ENCODE measurements around the gene DGKI. TPM values are rescaled to one million over a fixed set of nuclear protein-coding genes. Genes with fewer than 3 reads are reported as not detected.

The DGKI gene
- total and polyA plus RNA-seq, 4 donors, result 0.01 to 0.37 (median 0.31) TPM

GRCh38 chr7:137717045-137717444 lies 129.7 kb downstream of the DGKI start:
- Histone ChIP-seq H3K4me3 (ENCODE audit: low read depth in 1 of 3, low read length in 3 of 3) (no peak overlapping the region), H3K36me3 (ENCODE audit: control insufficient read depth in 4 of 4, insufficient read depth in 3 of 4, low read depth in 1 of 4, low read length in 3 of 4) (no peaks in the 10 kb centered on the region), H3K9ac (ENCODE audit: low read depth in 1 of 2, low read length in 2 of 2) (no peak overlapping the region), H3K9me3 (ENCODE audit: control insufficient read depth in 4 of 4, low read length in 3 of 4) (no peaks in the 10 kb centered on the region), H3K27ac (ENCODE audit: low read depth in 1 of 2, low read length in 2 of 2) (no peak overlapping the region), H3K4me1 (ENCODE audit: control insufficient read depth in 4 of 4, insufficient read depth in 4 of 4, low read length in 3 of 4) (no peaks in the 10 kb centered on the region), H3K27me3 (ENCODE audit: control insufficient read depth in 4 of 4, insufficient read depth in 4 of 4, low read length in 3 of 4) (peaks cover 0 to 8% (median 0%) of the 10 kb centered on the region in 4 donors)
- no peak for DNase-seq (ENCODE audit: low spot score)
- TF ChIP-seq JUND (IDR thresholded peaks at IDR 0.05) (no peak), MAX (IDR thresholded peaks at IDR 0.05) (no peak), TAF1 (conservative IDR thresholded peaks at IDR 0.05) (no peak), CTCF (IDR thresholded peaks at IDR 0.05; ENCODE audit: low read depth, low read length, missing input control) (no peak), ATF3 (IDR thresholded peaks at IDR 0.05) (no peak), FOXA2 (IDR thresholded peaks at IDR 0.05) (no peak), SP1 (IDR thresholded peaks at IDR 0.05) (no peak), RAD21 (IDR thresholded peaks at IDR 0.05) (no peak)
- WGBS, result 71% methylated on average over 3 of the region's 3 CpGs

- Histone ChIP-seq H3K9ac (ENCODE audit: low read depth in 1 of 2, low read length in 2 of 2) (no peak overlapping the region), H3K36me3 (ENCODE audit: control insufficient read depth in 4 of 4, insufficient read depth in 3 of 4, low read depth in 1 of 4, low read length in 3 of 4) (no peaks in the 10 kb centered on the region), H3K4me3 (ENCODE audit: low read depth in 1 of 3, low read length in 3 of 3) (no peak overlapping the region), H3K27ac (ENCODE audit: low read depth in 1 of 2, low read length in 2 of 2) (no peak overlapping the region), H3K27me3 (ENCODE audit: control insufficient read depth in 4 of 4, insufficient read depth in 4 of 4, low read length in 3 of 4) (peaks cover 0 to 5% (median 0%) of the 10 kb centered on the region in 4 donors), H3K4me1 (ENCODE audit: control insufficient read depth in 4 of 4, insufficient read depth in 4 of 4, low read length in 3 of 4) (no peaks in the 10 kb centered on the region), H3K9me3 (ENCODE audit: control insufficient read depth in 4 of 4, low read length in 3 of 4) (no peaks in the 10 kb centered on the region)
- TF ChIP-seq EGR1 (IDR thresholded peaks at IDR 0.05; ENCODE audit: low read depth in 2 of 2) (no peak), GABPA (IDR thresholded peaks at IDR 0.05 in 1 of 2, conservative IDR thresholded peaks at IDR 0.05 in 1 of 2) (no peak), NR2F2 (IDR thresholded peaks at IDR 0.05) (no peak), MAX (IDR thresholded peaks at IDR 0.05) (no peak), FOXA2 (IDR thresholded peaks at IDR 0.05) (no peak)
- no peak for DNase-seq (ENCODE audit: low spot score)
- 83% methylated on average over 5 of the region's 5 CpGs for WGBS
Measured at GRCh38 chr7:137716061-137716460, 130.7 kb downstream of the DGKI start.

GRCh38 chr7:137715533-137715932 lies 131.2 kb downstream of the DGKI start:
- no peak for DNase-seq (ENCODE audit: low spot score)
- H3K4me3 ChIP-seq (ENCODE audit: low read depth in 1 of 3, low read length in 3 of 3), result no peak overlapping the region
- no peak overlapping the region for H3K9ac ChIP-seq (ENCODE audit: low read depth in 1 of 2, low read length in 2 of 2)
- H3K4me1 ChIP-seq (ENCODE audit: control insufficient read depth in 4 of 4, insufficient read depth in 4 of 4, low read length in 3 of 4), result no peaks in the 10 kb centered on the region
- no peak overlapping the region for H3K27ac ChIP-seq (ENCODE audit: low read depth in 1 of 2, low read length in 2 of 2)
- no peaks in the 10 kb centered on the region for H3K9me3 ChIP-seq (ENCODE audit: control insufficient read depth in 4 of 4, low read length in 3 of 4)
- H3K36me3 ChIP-seq (ENCODE audit: control insufficient read depth in 4 of 4, insufficient read depth in 3 of 4, low read depth in 1 of 4, low read length in 3 of 4), result no peaks in the 10 kb centered on the region
- peaks cover 0 to 5% (median 0%) of the 10 kb centered on the region in 4 donors for H3K27me3 ChIP-seq (ENCODE audit: control insufficient read depth in 4 of 4, insufficient read depth in 4 of 4, low read length in 3 of 4)
- TF ChIP-seq YY1 (IDR thresholded peaks at IDR 0.05) (no peak), FOXA1 (IDR thresholded peaks at IDR 0.05) (no peak), REST (IDR thresholded peaks at IDR 0.05) (no peak), FOXA2 (IDR thresholded peaks at IDR 0.05) (no peak), TAF1 (conservative IDR thresholded peaks at IDR 0.05) (no peak), RXRA (IDR thresholded peaks at IDR 0.05) (no peak), HNF4G (IDR thresholded peaks at IDR 0.05) (no peak), GABPA (IDR thresholded peaks at IDR 0.05 in 1 of 2, conservative IDR thresholded peaks at IDR 0.05 in 1 of 2) (no peak), CTCF (IDR thresholded peaks at IDR 0.05; ENCODE audit: low read depth, low read length, missing input control) (no peak), EGR1 (IDR thresholded peaks at IDR 0.05; ENCODE audit: low read depth in 2 of 2) (no peak), SP1 (IDR thresholded peaks at IDR 0.05) (no peak), NR2F2 (IDR thresholded peaks at IDR 0.05) (no peak), ZBTB33 (IDR thresholded peaks at IDR 0.05) (no peak), MAX (IDR thresholded peaks at IDR 0.05) (no peak)
